NCI-H2227 treated with DMSO at 0.1 percent for 48 hours (cell line): ENCODE results near the gene ZNF662.
"Not testable (repeated sequence)": the region's sequence is repeated elsewhere in the genome, so short reads cannot be mapped to it uniquely, and the experiment has no call there.

Source experiments
- DNase-seq: peaks from one replicate; lab custom pipeline; 2025; lab: John Stamatoyannopoulos, UW

ZNF662 gene

GRCh38 chr3:42906070-42906847 is at the start of gene ZNF662:
Gene ZNF662, plus strand, starts transcription at chr3:42906142. Its CDS starts 1,973 bp downstream, at chr3:42908115.
- peak; percentile 21 for DNase-seq

DNA sequence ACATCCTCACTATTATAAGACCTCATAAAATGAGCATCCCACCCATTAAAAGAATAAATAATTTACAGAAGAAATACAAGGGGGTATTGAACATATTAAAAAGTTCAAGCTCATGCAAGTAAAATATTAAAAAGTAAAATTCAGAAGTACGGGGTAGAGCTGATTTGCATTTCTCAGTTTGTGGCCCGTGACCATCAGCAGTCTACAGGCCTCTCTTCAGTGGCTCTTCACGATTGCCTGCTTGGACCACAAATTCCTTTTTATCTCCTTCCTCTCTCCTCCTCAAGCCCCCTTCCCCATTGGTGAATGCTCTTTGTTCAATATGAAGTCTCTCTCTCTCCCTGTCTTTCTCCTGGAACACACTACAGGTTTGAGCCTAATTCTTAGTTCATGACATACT is 49.4 kb upstream of the ZNF662 start:
- no peak for DNase-seq

- no peak for DNase-seq
Measured at GRCh38 chr3:42864321-42864950, 41.5 kb upstream of the ZNF662 start.

DNA sequence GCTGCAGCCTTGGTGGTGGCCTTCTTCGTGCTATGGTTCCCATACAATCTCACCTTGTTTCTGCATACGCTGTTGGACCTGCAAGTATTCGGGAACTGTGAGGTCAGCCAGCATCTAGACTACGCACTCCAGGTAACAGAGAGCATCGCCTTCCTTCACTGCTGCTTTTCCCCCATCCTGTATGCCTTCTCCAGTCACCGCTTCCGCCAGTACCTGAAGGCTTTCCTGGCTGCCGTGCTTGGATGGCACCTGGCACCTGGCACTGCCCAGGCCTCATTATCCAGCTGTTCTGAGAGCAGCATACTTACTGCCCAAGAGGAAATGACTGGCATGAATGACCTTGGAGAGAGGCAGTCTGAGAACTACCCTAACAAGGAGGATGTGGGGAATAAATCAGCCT is 40.7 kb upstream of the ZNF662 start:
- DNase-seq = no peak

DNA sequence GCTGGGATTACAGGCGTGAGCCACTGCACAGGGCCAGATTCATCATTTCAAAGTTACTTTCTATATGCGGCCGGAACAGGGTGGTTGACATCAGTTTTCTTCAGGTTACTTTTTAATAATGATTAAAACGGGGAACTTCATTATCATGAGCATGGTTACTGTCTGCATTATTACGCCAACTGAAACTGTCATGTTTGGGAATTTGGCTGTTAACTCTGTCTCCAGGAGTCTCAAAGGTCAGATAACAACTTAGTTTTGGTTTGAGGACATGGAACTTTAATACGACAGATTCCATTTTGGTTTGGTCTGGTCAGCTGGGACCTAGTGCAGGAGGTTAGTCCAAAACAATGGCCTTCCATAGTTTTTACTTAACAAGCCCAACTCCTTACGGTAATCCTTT is 38.8 kb upstream of the ZNF662 start:
- no peak for DNase-seq

GRCh38 chr3:42868841-42869240 is 37.1 kb upstream of the ZNF662 start:
- DNase-seq = no peak

- DNase-seq = no peak
Measured at GRCh38 chr3:42871592-42872196, 34.2 kb upstream of the ZNF662 start.

DNA sequence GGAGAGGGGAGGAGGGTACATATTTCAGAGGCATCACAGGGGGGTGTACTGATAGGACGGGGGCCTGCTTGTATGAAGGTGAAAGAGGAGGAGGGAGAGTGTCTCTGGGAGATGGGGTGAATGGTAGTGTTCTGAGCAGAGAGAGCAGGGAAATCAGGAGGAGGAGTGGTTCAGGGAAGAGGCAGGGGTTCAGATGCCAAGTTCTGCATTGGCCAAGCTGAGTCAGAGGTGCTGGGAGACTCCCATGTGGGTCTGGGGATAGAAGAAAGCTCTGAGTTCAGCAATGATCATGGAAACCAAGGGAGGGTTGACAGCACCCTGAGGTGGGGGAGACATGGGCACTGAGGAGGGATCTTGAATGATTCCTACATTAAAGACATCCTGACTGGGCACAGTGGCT is 33.2 kb upstream of the ZNF662 start:
- no peak for DNase-seq

GRCh38 chr3:42873221-42873982 is 32.5 kb upstream of the ZNF662 start:
- no peak for DNase-seq

DNA sequence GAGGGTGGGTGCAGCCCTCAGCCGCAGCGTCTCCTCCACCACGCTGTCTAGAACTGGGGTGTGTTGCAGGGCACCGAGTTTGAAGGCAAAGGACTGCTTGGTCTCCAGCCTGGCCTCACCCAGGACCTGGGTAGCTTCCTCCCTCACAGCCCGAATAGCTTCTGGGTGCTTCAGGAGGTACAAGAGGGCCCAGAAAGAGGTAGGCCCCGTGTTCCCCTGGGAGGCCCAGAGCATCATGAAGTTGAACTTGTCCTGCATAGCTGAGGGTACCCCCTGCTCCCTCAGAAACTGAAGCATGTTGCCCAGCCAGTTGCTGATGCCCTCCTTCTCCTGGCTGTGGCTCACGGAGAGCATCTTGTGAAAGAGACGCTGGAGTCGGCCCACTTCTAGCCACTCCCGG is 31.2 kb upstream of the ZNF662 start:
- DNase-seq = no peak

DNA sequence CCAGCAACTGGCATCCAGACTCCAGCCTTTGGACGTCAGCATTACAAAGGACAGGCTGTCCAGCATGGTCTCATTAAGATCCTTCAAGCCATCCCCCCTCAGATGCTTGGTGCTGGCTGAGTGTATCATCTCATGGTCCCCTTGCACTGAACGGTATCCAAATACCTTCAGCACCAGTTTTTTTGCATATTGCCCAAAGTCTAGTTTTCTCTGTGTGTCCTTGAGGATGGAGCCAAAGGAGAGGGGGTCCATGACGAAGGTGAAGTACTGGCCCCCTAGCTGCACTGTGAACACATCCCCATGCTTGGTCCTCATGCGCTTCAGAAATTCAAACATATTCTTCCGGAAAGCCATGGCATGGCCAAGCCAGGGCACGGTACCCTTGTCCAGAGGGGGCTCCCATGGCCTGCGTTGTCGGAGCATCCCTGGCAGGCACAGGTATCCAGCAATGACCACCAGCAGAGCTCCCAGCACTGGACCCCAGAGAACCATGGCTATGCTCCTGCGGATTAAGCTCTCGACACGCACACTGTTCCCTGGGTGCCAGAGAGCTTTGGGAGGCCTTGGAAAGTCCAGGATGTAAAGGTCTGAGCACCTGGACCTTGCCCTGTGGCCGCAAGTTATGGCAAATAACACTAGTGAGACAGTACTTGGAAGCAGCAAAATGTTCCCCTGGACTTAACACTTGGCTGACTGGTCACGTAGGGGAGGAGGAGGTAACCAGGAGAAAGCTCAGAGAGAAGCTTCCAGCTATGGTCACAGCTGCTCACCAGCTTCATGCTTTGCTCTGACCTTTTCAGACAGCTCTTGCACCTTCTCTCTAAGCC is 30.4 kb upstream of the ZNF662 start, which contains the start of gene CYP8B1:
TSS of gene CYP8B1 (minus strand) at position 555 of the 827 bp plus-strand sequence. CDS start at position 492, 63 bp downstream.
- DNase-seq = no peak

DNA sequence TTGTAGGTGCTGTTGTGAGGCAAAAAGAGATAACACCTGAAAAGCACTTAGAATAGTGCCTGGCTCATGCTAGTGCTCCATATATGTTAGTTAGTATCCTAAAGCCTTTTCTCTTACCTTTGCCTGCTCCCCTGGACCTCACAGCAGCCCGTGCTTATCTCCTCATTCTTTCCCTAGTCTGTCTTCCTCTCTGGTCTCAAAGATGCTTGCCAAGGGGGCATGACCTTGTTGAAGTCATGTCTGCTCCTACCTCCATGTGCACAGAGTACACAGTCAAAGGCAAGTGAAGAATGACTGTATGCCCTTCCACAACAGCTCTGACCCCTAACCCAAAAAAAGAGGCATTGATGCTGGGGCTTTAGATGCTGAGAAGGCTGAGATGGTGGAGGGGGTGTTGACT is 29.5 kb upstream of the ZNF662 start:
- no peak for DNase-seq

- no peak for DNase-seq
Measured at GRCh38 chr3:42876940-42877720, 28.8 kb upstream of the ZNF662 start.

DNA sequence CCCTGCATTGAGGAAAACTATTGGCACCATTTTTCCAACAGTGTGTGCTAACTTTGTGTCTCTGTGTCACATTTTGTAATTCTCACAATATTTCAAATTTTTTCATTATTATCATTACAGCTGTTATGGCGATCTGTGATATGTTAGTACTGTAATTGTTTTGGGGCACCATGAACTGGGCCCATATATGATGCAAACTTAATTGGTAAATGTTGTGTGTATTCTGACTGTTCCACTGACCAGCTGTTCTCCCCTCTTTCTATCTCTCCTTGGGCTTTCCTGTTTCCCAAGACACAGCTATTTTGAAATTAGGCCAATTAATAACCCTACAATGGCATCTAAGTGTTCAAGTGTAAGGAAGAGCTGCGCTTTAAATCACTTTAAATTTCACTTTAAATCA is 28.1 kb upstream of the ZNF662 start:
- DNase-seq = no peak

DNA sequence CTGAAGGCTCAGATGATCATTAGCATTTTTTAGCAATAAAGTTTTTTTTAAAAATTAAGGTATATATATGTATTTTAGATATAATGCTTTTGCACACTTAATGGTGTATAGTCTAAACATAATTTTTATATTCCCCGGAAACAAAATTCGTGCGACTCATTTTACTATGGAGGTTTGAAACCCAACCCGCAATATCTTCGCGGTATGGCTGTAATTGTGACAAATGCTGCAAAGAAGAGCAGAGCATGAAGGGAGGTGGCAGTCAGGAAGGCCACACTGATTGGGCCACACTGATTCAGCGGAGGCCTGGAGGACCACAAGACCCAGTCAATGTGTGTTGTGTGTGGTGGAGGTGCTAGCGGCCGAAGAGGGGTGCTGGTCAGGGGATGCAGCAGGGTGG is 25.8 kb upstream of the ZNF662 start:
- DNase-seq = no peak

GRCh38 chr3:42880601-42881451 is 25.1 kb upstream of the ZNF662 start:
- peak; percentile 70 for DNase-seq

DNA sequence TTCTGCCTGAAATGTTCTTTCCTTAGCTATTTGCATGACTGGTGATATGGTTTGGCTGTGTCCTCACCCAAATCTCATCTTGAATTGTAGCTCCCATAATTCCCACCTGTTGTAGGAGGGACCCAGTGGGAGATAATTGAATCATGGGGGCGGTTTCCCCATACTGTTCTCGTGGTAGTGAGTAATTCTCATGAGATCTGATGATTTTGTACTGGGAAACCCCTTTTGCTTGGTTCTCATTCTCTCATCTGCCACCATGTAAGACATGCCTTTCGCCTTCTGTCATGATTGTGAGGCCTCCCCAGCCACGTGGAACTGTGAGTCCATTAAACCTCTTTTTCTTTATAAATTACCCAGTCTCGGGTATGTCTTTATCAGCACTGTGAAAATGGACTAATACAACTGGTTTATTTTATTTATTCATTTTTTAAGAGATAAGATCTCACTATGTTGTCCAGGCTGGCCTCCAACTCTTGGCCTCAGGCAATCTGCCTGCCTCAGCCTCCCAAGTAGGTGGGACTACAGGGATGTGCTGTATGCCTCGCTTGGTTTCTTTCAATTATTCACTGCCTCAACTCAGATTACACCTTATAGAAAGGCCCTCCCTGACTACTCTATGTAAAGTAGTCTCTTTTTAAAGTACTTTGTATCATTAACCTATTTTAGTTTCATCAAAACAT is 22.6 kb upstream of the ZNF662 start:
- DNase-seq = not testable (repeated sequence)

GRCh38 chr3:42884324-42884723 is 21.6 kb upstream of the ZNF662 start:
- no peak for DNase-seq

GRCh38 chr3:42886294-42886822 is 19.6 kb upstream of the ZNF662 start:
- no peak for DNase-seq
